ENCODE data around the gene RPL14. TPM values are rescaled to one million over a fixed set of nuclear protein-coding genes. Genes with fewer than 3 reads are reported as not detected.
A peak's percentile ranks its signal among the peaks of the same experiment; 100 is the strongest.

RPL14 gene
- total RNA-seq, 3 donors from 2014 or later (not counting 1 experiment from before 2014, with no cell fraction given): 1,298 to 1,589 (median 1,441) TPM

DNA sequence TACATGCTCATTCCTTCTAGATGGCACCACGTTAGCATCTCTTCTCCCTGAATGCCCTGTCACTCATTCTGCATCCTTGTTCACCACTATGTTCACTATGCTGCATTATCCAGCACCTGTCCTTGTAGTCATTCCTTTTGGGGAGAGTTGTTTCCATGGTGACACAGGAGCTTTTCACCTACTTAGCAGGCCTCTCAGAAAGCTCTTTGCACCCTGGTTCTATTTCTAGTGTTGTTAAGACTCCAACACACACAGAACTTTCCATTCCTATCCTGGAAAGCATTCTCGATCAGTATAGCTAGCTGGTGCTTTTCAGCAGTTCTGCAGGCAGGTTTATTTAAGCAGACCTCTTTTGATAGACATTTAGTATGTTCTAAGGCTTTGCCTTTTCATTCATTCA is 6.7 kb upstream of the RPL14 start:
- H3K27me3 Mint-ChIP-seq (ENCODE audit: low read depth in 2 of 2): no peaks in the 10 kb centered on the region
- no peak for DNase-seq
- no peak overlapping the region for H3K27ac Mint-ChIP-seq
- no peak for ATAC-seq
- WGBS (ENCODE audit: insufficient coverage): 90% methylated on average over 2 of the region's 2 CpGs
- H3K4me1 Mint-ChIP-seq: peaks cover 18 to 28% of the 10 kb centered on the region in 2 donors
- H3K27me3 ChIP-seq (ENCODE audit: control insufficient read depth, insufficient read depth, low read length): no peaks in the 10 kb centered on the region
- no peak overlapping the region for H3K4me3 ChIP-seq (ENCODE audit: low read length)
- no peaks in the 10 kb centered on the region for H3K9me3 Mint-ChIP-seq
- H3K9me3 ChIP-seq (ENCODE audit: control insufficient read depth, insufficient read depth, low read length): no peaks in the 10 kb centered on the region
- no peak overlapping the region for H3K4me3 Mint-ChIP-seq
- TF ChIP-seq, protein P1, sequence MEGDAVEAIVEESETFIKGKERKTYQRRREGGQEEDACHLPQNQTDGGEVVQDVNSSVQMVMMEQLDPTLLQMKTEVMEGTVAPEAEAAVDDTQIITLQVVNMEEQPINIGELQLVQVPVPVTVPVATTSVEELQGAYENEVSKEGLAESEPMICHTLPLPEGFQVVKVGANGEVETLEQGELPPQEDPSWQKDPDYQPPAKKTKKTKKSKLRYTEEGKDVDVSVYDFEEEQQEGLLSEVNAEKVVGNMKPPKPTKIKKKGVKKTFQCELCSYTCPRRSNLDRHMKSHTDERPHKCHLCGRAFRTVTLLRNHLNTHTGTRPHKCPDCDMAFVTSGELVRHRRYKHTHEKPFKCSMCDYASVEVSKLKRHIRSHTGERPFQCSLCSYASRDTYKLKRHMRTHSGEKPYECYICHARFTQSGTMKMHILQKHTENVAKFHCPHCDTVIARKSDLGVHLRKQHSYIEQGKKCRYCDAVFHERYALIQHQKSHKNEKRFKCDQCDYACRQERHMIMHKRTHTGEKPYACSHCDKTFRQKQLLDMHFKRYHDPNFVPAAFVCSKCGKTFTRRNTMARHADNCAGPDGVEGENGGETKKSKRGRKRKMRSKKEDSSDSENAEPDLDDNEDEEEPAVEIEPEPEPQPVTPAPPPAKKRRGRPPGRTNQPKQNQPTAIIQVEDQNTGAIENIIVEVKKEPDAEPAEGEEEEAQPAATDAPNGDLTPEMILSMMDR (IDR thresholded peaks at IDR 0.05): no peak
- peaks cover 6% of the 10 kb centered on the region for H3K36me3 ChIP-seq (ENCODE audit: control insufficient read depth, insufficient read depth, low read length)
- H3K36me3 Mint-ChIP-seq: peaks cover 8% of the 10 kb centered on the region
- no peak overlapping the region for H3K27ac ChIP-seq (ENCODE audit: low read length)
- H3K4me1 ChIP-seq (ENCODE audit: control insufficient read depth, insufficient read depth, low read length): peaks cover 11% of the 10 kb centered on the region
- intact Hi-C loops (cut with micrococcal nuclease): loop anchor here (5.0 kb wide), 1 partner anchor 1512 kb away; the partner anchor contains the start of gene ULK4

GRCh38 chr3:40451551-40451950 is 5.6 kb upstream of the RPL14 start:
- no peak overlapping the region for H3K27ac ChIP-seq (ENCODE audit: low read length)
- intact Hi-C loops (cut with micrococcal nuclease): loop anchor here (5.0 kb wide), 1 partner anchor 1511 kb away; the partner anchor contains the start of gene ULK4
- no peaks in the 10 kb centered on the region for H3K9me3 ChIP-seq (ENCODE audit: control insufficient read depth, insufficient read depth, low read length)
- no peaks in the 10 kb centered on the region for H3K36me3 Mint-ChIP-seq
- no peaks in the 10 kb centered on the region for H3K27me3 ChIP-seq (ENCODE audit: control insufficient read depth, insufficient read depth, low read length)
- peak overlapping the region in 1 of 2 donors; percentile 99 for H3K27ac Mint-ChIP-seq
- no peaks in the 10 kb centered on the region for H3K36me3 ChIP-seq (ENCODE audit: control insufficient read depth, insufficient read depth, low read length)
- TF ChIP-seq, protein P1 (IDR thresholded peaks at IDR 0.05): no peak
- no peak overlapping the region for H3K4me3 ChIP-seq (ENCODE audit: low read length)
- H3K9me3 Mint-ChIP-seq: no peaks in the 10 kb centered on the region
- DNase-seq (no peak), ATAC-seq (no peak)
- peak overlapping the region; percentile 96 for H3K4me3 Mint-ChIP-seq
- H3K4me1 ChIP-seq (ENCODE audit: control insufficient read depth, insufficient read depth, low read length): peaks cover 16% of the 10 kb centered on the region
- H3K4me1 Mint-ChIP-seq: peaks cover 25 to 36% of the 10 kb centered on the region in 2 donors
- no peaks in the 10 kb centered on the region for H3K27me3 Mint-ChIP-seq (ENCODE audit: low read depth in 2 of 2)

DNA sequence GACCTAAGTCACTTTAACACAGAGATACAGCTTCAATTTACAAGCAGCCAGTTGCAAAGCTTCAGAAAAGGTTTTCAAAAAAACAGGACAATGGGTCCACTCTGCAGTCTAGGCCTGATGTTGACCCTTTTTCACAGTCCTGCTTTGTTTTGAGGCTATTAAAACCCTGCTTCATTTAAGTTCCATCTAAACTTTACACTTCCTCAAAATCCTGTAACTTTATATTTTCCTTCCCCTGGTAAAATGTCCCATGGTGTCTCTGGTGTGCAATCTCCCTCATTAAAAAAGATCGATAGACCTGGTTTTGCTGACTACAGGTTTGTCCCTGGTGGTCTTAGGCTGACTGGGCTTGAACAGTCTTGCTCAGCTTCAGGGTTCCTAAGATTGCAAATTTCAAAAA is 5.1 kb upstream of the RPL14 start:
- Mint-ChIP-seq H3K27me3 (ENCODE audit: low read depth in 2 of 2) (no peaks in the 10 kb centered on the region), H3K4me3 (peak overlapping the region; percentile 96), H3K27ac (peak overlapping the region; percentile 93 to 99), H3K9me3 (peaks cover 0 to 1% of the 10 kb centered on the region in 2 donors), H3K4me1 (peaks cover 30 to 42% of the 10 kb centered on the region in 2 donors), H3K36me3 (no peaks in the 10 kb centered on the region)
- Histone ChIP-seq H3K27ac (ENCODE audit: low read length) (peak overlapping the region; percentile 95), H3K36me3 (ENCODE audit: control insufficient read depth, insufficient read depth, low read length) (no peaks in the 10 kb centered on the region), H3K4me3 (ENCODE audit: low read length) (no peak overlapping the region), H3K27me3 (ENCODE audit: control insufficient read depth, insufficient read depth, low read length) (no peaks in the 10 kb centered on the region), H3K9me3 (ENCODE audit: control insufficient read depth, insufficient read depth, low read length) (no peaks in the 10 kb centered on the region), H3K4me1 (ENCODE audit: control insufficient read depth, insufficient read depth, low read length) (peaks cover 18% of the 10 kb centered on the region)
- DNase-seq (no peak), ATAC-seq (no peak)
- 90% methylated on average over 1 of the region's 1 CpG for WGBS (ENCODE audit: insufficient coverage)
- TF ChIP-seq, protein P1 (IDR thresholded peaks at IDR 0.05): no peak
- intact Hi-C loops (cut with micrococcal nuclease): loop anchor here (5.0 kb wide), 1 partner anchor 1510 kb away; the partner anchor contains the start of gene ULK4

GRCh38 chr3:40452562-40452875 is 4.6 kb upstream of the RPL14 start:
- H3K27me3 Mint-ChIP-seq (ENCODE audit: low read depth in 2 of 2): no peaks in the 10 kb centered on the region

More at GRCh38 chr3:40452562-40452875, 4.6 kb upstream of the RPL14 start:
- 3% methylated on average over 7 of the region's 7 CpGs for WGBS (ENCODE audit: insufficient coverage)
- no peak for ATAC-seq
- Histone ChIP-seq H3K4me3 (ENCODE audit: low read length) (peak overlapping the region; percentile 75), H3K27ac (ENCODE audit: low read length) (peak overlapping the region; percentile 95), H3K36me3 (ENCODE audit: control insufficient read depth, insufficient read depth, low read length) (no peaks in the 10 kb centered on the region), H3K27me3 (ENCODE audit: control insufficient read depth, insufficient read depth, low read length) (no peaks in the 10 kb centered on the region), H3K9me3 (ENCODE audit: control insufficient read depth, insufficient read depth, low read length) (no peaks in the 10 kb centered on the region), H3K4me1 (ENCODE audit: control insufficient read depth, insufficient read depth, low read length) (peaks cover 18% of the 10 kb centered on the region)
- Mint-ChIP-seq H3K4me1 (peaks cover 33 to 43% of the 10 kb centered on the region in 2 donors), H3K27ac (peak overlapping the region; percentile 93 to 99), H3K4me3 (peak overlapping the region; percentile 96), H3K36me3 (no peaks in the 10 kb centered on the region), H3K9me3 (peaks cover 0 to 3% of the 10 kb centered on the region in 2 donors)
- no peak for DNase-seq
- TF ChIP-seq, protein P1 (IDR thresholded peaks at IDR 0.05): no peak
- intact Hi-C loops (cut with micrococcal nuclease): loop anchor here (5.0 kb wide), 1 partner anchor 1510 kb away; the partner anchor contains the start of gene ULK4
